Gastrocnemius medialis (tissue), 4 donors: ENCODE results near the gene AP3B2. TPM values are rescaled to one million over a fixed set of nuclear protein-coding genes. Genes with fewer than 3 reads are reported as not detected.

Experiments used
- ATAC-seq, 2 donors: fragments of 150-250 bp; one replicate each; pipeline ENCODE4 v1.9.1; 2016
- DNase-seq, 2 donors: peaks; one replicate each; pipeline ENCODE4 v3.0.0-alpha.2; 2019
- H3K27ac ChIP-seq, 4 donors: fragments of 200-600 bp; sonication (generic); 1 replicate in 1 of 4; 2 replicates in 3 of 4; pipeline ENCODE4 v1.5.1; 2016 to 2018; ENCODE audit warnings: mild to moderate bottlenecking in 2 of 4, moderate library complexity in 1 of 4
- H3K27me3 ChIP-seq, 3 donors: fragments of 200-600 bp; sonication (generic) in 2 of 3; 1 replicate in 1 of 3; 2 replicates in 2 of 3; pipeline versions ENCODE4 v1.5.1 to v1.6.0; 2016 to 2019; ENCODE audit warnings: mild to moderate bottlenecking in 1 of 3, moderate library complexity in 1 of 3
- H3K36me3 ChIP-seq, 2 donors: fragments of 200-600 bp; sonication (generic) in 1 of 2; one replicate each; pipeline ENCODE4 v1.5.1; 2017 to 2018
- H3K4me1 ChIP-seq, 2 donors: fragments of 200-600 bp; sonication (generic) in 1 of 2; one replicate each; pipeline ENCODE4 v1.5.1; 2016 to 2017; ENCODE audit warnings: mild to moderate bottlenecking in 2 of 2
- H3K4me3 ChIP-seq, 4 donors: fragments of 200-600 bp; sonication (generic) in 3 of 4; 1 replicate in 1 of 4; 2 replicates in 3 of 4; pipeline ENCODE4 v1.5.1; 2016 to 2019; ENCODE audit warnings: mild to moderate bottlenecking in 2 of 4
- H3K9me3 ChIP-seq, 3 donors: fragments of 200-600 bp; sonication (generic) in 2 of 3; 1 replicate in 1 of 3; 2 replicates in 2 of 3; pipeline ENCODE4 v1.5.1; 2016 to 2019
- CTCF ChIP-seq, 5 experiments: fragments of 450-650 bp in 3 of 5; fragments of 200-600 bp in 2 of 5; sonication (generic) in 2 of 5; IDR thresholded peaks in 4 of 5; conservative IDR thresholded peaks in 1 of 5; 1 replicate in 4 of 5; 2 replicates in 1 of 5; pipeline ENCODE4 v1.5.1; 2016 to 2019; ENCODE audit warnings: antibody characterized with exemption in 5 of 5, mild to moderate bottlenecking in 3 of 5, moderate library complexity in 3 of 5
- POLR2A ChIP-seq, 2 donors: fragments of 450-650 bp; IDR thresholded peaks; one replicate each; pipeline ENCODE4 v1.6.1; 2017; ENCODE audit warnings: antibody characterized with exemption in 2 of 2, mild to moderate bottlenecking in 2 of 2, moderate library complexity in 2 of 2
- in situ Hi-C, 4 donors: fragments of 200-750 bp; cut with MboI; loops; one replicate each; pipeline versions ENCODE4 v1.15.0 to v1.8.0; 2017; ENCODE audit warnings: low sequenced_read_pairs in 4 of 4
- intact Hi-C: fragments of 100-400 bp; cut with DNase I; formaldehyde crosslinking; loops from one replicate; pipeline ENCODE4 v1.15.1; 2023; ENCODE audit warnings: low total_unique reads
- total RNA-seq, 4 donors: library from RNA; depleted of rRNA; stranded (reverse); fragments of >200 nt; gene quantifications; one replicate each; pipeline versions ENCODE4 v1.1.0 to v1.2.3, GENCODE V29; 2016

Gene AP3B2
- total RNA-seq, 4 donors from 2014 or later: 0.32 TPM; not detected in 3

- in situ Hi-C loops: loop anchor here in 2 of 4 donors (25.0 kb wide), 2 partner anchors 169 to 194 kb away; partner anchors contain the start of gene RPS17 (in 1 of the 2)
- no peak for ATAC-seq
These were observed 21.9 kb upstream of the AP3B2 start for GRCh38 chr15:82731527-82731926.

GRCh38 chr15:82730022-82730530 is 20.4 kb upstream of the AP3B2 start:
- in situ Hi-C loops: loop anchor here in 2 of 4 donors (25.0 kb wide), 2 partner anchors 168 to 193 kb away; partner anchors contain the start of gene RPS17 (in 1 of the 2)
- intact Hi-C loops: no loop called here

More at GRCh38 chr15:82731527-82731926, 21.9 kb upstream of the AP3B2 start:
- Histone ChIP-seq H3K36me3 (no peaks in the 10 kb centered on the region), H3K27ac (no peak overlapping the region), H3K27me3 (no peaks in the 10 kb centered on the region), H3K4me1 (no peaks in the 10 kb centered on the region), H3K9me3 (no peaks in the 10 kb centered on the region), H3K4me3 (no peak overlapping the region)
- intact Hi-C loops: no loop called here
- no peak for TF ChIP-seq POLR2A (IDR thresholded peaks at IDR 0.05)
- no peak for TF ChIP-seq CTCF (IDR thresholded peaks at IDR 0.05 in 4 of 5, conservative IDR thresholded peaks at IDR 0.05 in 1 of 5)
- no peak for DNase-seq

GRCh38 chr15:82726816-82727215 is 17.1 kb upstream of the AP3B2 start:
- Histone ChIP-seq H3K4me1 (no peaks in the 10 kb centered on the region), H3K9me3 (no peaks in the 10 kb centered on the region), H3K4me3 (no peak overlapping the region), H3K27ac (no peak overlapping the region), H3K27me3 (no peaks in the 10 kb centered on the region), H3K36me3 (no peaks in the 10 kb centered on the region)
- TF ChIP-seq POLR2A (IDR thresholded peaks at IDR 0.05) (no peak), CTCF (IDR thresholded peaks at IDR 0.05 in 4 of 5, conservative IDR thresholded peaks at IDR 0.05 in 1 of 5) (no peak)
- ATAC-seq: no peak
- intact Hi-C loops: no loop called here
- DNase-seq: no peak
- in situ Hi-C loops: loop anchor here in 2 of 4 donors (25.0 kb wide), 2 partner anchors 165 to 190 kb away; partner anchors contain the start of gene RPS17 (in 1 of the 2)

More at GRCh38 chr15:82730022-82730530, 20.4 kb upstream of the AP3B2 start:
- ATAC-seq (no peak), DNase-seq (no peak)
- Histone ChIP-seq H3K4me1 (no peaks in the 10 kb centered on the region), H3K36me3 (no peaks in the 10 kb centered on the region), H3K27me3 (no peaks in the 10 kb centered on the region), H3K27ac (no peak overlapping the region), H3K4me3 (no peak overlapping the region), H3K9me3 (no peaks in the 10 kb centered on the region)
- TF ChIP-seq POLR2A (IDR thresholded peaks at IDR 0.05): no peak
- no peak for TF ChIP-seq CTCF (IDR thresholded peaks at IDR 0.05 in 4 of 5, conservative IDR thresholded peaks at IDR 0.05 in 1 of 5)

GRCh38 chr15:82715003-82715402 is 5.3 kb upstream of the AP3B2 start:
- in situ Hi-C loops: loop anchor here in 1 of 4 donors (25.0 kb wide), 1 partner anchor 103 kb away; no protein-coding TSS in a partner anchor
- ATAC-seq (no peak), DNase-seq (no peak)
- Histone ChIP-seq H3K27ac (no peak overlapping the region), H3K4me3 (no peak overlapping the region), H3K27me3 (peaks cover 11 to 13% (median 12%) of the 10 kb centered on the region in 3 donors), H3K36me3 (no peaks in the 10 kb centered on the region), H3K9me3 (no peaks in the 10 kb centered on the region), H3K4me1 (peaks cover 0 to 3% of the 10 kb centered on the region in 2 donors)
- TF ChIP-seq CTCF (IDR thresholded peaks at IDR 0.05 in 4 of 5, conservative IDR thresholded peaks at IDR 0.05 in 1 of 5) (no peak), POLR2A (IDR thresholded peaks at IDR 0.05) (no peak)
- intact Hi-C loops: no loop called here
